HG03196 (cell line): ENCODE measurements around the gene NPB.
A peak's percentile ranks its signal among the peaks of the same experiment; 100 is the strongest.

Experiments used
- ATAC-seq: cut with Tn5 transposase; IDR thresholded peaks from one replicate; pipeline ENCODE4 v1.9.1; 2021; ENCODE audit not compliant: unreplicated experiment

Gene NPB

DNA sequence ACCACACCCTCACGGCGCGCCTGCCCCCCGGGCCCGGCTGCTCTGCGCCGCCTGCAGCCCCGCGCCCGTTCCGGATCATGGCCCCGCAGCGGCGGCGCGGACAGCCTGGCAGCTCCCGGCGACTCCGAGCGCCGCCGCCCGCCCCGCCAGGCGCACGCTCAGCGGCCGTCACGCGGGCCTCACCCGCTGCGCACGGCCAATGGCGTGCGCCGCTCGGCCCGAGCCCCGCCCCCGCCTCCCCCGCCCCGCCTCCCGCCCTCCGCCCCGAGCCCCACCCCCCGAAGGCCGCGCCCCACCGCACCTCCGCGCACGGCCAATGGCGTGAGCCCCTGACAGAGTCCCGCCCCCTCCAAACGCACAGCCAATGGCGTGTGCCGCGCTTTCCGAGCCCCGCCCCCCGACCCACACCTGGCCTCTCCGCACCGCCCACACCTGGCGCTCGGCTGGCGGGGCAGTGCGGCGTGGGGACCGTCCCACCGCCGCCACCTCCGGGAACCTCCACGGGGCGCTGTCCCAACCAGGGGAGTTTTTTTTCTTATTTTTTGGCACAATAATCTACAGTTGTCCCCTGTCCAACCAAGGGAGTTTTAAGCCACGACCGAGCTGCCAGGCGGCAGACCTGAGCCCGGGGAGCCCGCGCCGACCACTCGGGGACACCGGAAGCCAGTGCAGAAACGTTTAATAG is 9.4 kb downstream of the NPB start, which contains the start of gene PCYT2:
Gene PCYT2, minus strand, starts transcription at position 123 of the 685 bp plus-strand sequence. Its CDS starts 44 bp downstream, at position 79.
- peak; percentile 55 for ATAC-seq

DNA sequence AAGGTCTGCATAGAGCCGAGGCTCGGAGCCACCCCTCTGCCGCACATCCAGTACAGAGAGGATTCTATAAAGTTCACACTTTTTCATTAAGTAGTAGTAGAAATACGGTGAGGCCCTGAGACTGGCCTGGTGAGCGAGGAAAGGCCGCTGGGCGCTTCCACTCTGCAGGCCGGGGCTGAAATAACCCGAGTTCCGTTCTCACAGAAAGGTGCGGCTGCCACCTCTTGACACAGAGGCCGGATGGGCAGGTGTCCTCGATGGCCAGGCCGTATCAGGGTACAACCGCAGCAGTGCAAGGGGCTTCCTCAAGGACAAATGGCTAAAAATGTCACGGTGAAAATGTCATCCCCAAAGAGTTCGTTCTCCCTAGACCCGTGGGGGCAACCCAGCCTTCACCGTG is 9.9 kb downstream of the NPB start:
- no peak for ATAC-seq

DNA sequence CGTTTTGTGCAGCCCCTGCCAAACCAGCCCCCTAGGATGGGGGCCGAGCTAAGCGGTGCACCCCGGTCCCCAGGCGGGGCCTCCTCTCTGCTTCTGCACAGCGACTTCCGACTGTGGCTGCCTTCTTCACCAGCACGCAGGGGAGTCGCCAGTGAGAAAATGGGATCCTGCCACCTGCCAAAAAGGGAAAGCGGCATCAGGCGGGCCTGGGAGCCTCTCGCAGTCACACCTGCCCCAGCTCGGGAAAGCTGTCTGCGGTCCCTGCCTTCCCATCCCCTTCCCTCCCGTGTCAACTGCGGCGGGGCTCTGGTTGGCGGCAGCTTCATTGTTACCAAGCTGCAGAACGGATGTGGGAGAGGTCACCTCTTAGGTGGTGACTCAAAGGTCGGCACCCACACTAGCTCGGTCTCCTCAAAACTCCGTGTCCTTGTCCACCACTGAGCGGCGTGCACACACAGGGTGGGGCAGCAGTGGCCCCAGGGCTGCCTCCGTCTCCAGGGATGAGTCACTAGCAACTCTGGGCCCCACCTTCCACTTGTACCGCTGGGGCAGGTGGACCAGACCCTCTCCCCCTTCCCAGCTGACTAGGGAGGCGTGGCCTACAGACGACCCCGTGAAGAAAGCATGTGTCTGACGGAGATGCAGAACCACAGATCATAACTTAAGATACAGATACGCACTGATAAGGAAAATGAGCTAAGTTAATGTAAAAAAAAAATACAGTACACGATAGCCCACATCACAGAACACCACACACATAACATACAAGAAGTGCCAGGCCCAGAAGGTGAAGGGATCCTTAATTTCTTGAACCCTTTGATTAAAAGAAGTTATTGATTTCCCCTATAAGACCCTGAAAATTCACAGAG is 10.6 kb downstream of the NPB start:
- ATAC-seq, result no peak

DNA sequence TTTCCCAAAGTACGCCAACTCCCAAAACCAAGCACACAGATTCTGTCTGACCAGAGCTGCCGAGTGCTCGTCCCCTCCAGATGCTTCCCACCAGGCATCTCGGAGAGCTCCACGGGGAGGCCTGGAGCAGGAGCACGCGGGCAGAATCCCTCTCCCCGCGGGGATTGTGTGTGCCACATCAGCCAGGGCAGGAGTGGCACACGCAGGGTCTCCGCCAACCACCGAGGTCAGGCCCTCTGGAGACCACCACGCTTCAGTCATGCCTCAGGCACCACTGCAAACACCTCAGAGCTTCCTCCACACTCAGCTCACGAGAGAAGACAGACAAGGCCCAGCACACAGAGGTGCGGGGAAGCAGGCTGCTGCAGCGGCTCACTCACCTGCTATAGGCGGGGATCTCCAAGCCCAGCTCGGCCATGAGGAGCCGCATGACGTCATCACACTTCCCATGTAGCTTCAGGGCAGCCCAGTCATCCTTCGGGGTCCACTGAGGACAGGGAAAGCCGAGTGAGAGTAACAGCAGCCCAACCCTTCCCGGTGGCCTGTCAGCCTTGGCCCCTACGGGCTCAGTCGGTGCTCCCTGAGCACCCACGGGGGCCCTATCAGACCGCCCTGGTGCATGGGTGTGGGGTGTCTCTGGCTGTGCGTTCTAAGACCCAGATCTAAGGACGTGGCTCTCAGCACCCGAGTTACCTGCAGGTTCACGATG is 11.5 kb downstream of the NPB start:
- no peak for ATAC-seq

DNA sequence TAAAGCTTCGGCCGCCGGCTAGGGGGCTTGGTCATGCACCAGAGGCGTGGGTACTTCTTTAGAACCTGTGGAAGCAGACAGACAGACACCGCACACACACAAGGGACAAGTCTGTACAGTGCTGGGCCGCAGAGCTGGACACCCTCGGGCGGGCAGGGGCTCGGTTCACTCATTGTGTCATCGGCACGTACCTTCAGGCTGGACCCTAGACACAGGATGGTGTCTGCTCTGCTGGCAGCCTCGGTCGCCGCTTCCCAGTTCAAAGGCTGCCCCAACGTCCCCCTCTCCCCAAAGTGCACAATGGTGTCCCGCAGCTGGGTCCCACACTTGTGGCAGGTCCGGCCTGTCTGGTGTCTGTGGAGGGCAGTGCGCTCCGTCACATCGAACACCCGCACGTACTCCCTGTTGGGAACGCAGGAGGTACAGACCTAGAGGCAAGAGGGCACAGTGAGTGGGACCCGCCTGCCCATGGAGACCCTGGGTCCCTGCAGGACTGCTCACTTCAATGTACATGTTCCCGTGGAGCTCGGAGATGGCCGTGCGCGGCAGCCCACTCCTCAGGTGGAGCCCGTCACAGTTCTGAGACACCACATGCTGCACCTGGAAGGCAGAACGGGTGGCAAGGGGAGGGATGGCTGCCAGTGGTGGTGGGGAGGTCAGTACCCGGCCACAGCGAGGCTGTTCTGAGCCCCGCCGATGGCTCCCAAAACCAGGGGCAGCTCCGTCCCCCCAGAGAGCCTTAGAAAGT is 12.2 kb downstream of the NPB start:
- no peak for ATAC-seq

DNA sequence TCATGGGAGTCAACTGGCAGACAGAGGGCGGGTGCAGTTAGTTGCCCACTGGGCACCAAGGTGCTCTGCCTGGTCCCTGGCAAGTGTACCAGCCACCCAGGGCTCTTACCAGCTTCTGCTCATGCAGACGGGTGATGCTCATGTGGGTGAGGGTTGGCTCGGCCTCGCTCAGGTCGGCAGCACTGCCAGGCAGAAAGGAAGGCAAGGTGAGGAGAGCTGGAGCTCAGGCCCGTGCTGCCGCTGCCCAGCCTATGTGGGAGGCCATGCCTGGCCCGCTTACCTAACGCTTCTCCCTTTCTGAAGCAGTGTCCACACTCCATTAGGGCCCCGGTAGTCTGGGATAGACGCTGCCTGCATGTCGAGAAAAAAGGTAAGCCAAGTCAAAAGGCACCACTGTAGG is 13.3 kb downstream of the NPB start:
- ATAC-seq, result no peak

GRCh38 chr17:81916234-81917001 is 14.4 kb downstream of the NPB start:
- ATAC-seq, result no peak

DNA sequence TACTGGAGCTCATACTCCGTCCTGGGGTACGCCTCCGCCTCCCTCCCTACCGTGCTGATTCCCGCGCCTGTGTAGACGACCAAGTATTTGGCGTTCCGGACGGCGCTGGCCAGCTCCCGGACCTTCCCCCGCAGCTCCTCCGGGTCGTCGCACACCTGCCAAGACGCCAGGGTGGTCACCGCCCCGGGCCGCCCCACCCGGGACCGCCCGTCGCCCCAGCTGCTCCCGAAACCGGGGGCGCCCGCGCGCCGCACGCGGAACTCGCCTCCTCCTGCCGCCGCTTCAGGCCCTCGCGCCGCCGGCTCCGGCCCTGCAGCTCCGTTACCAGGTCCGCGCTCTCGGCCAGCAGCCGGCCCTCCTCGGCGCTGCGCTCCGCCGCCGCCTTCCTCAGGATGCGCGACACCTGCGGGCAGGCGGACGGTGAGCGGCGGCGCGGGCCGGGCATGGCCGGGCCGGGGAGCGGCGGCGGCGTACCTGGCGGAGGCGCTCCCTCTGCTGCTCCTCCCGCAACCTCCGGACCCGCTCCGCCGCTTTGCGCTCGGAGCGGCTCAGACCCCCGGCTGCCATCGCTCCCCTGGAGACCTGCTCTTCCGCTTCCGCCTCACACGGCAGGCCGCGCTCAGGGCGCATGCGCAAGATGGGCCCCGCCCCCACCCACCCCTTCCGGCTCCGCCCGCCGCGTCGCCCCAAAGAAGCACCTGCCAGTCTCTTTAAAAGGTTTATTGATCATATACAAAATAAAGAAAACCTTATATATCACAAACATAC is 15.7 kb downstream of the NPB start, which contains the start of gene SIRT7:
Gene SIRT7, minus strand, starts transcription at position 612 of the 768 bp plus-strand sequence. Its CDS starts 45 bp downstream, at position 567.
- peak; percentile 57 for ATAC-seq

GRCh38 chr17:81918333-81918669 is 16.3 kb downstream of the NPB start:
- ATAC-seq, result peak; percentile 7

GRCh38 chr17:81918832-81919545 is 17.0 kb downstream of the NPB start:
- no peak for ATAC-seq

GRCh38 chr17:81920612-81921536 is 18.8 kb downstream of the NPB start:
- no peak for ATAC-seq

- no peak for ATAC-seq
Observed at GRCh38 chr17:81921537-81921862, 19.5 kb downstream of the NPB start.

GRCh38 chr17:81921996-81922565 is 20.0 kb downstream of the NPB start:
- ATAC-seq, result no peak

- no peak for ATAC-seq
Observed at GRCh38 chr17:81922566-81923301, 20.7 kb downstream of the NPB start.

- ATAC-seq, result no peak
Observed at GRCh38 chr17:81923302-81924260, 21.5 kb downstream of the NPB start.
